ENCODE results near the gene ARMH1. TPM values are rescaled to one million over a fixed set of nuclear protein-coding genes. Genes with fewer than 3 reads are reported as not detected.
"Not testable (repeated sequence)": the region's sequence is repeated elsewhere in the genome, so short reads cannot be mapped to it uniquely, and the experiment has no call there.

ARMH1 gene
- total and polyA plus RNA-seq, 3 donors from 2014 or later = 17.4 to 42.9 (median 29.7) TPM

DNA sequence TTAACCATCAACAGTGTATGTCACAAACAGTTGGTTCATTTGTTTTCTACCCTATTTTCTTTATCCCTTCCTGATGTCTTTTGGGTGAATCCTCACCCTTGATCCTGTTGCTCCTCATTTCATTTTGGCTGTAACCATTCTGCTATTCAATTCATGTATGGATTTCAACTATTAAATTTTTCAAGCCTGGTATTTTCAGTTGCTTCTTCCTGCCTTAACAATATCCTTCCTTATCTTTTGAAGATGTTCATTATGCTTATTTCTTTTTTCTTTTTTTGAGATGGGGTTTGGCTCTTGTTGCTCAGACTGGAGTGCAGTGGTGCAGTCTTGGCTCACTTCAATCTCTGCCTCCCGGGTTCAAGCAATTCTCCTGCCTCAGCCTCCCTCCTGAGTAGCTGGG, 59.3 kb downstream of the ARMH1 start:
- H3K36me3 ChIP-seq (ENCODE audit: low read depth, missing control alignments) = no peaks in the 10 kb centered on the region
- H3K4me3 ChIP-seq = no peak overlapping the region
- WGBS, 2 donors = 55 to 81% methylated on average over 1 of the region's 1 CpG
- H3K9me3 ChIP-seq = no peaks in the 10 kb centered on the region
- no peak overlapping the region for H3K27ac ChIP-seq
- DNase-seq = no peak
- H3K27me3 ChIP-seq = no peaks in the 10 kb centered on the region
- TF ChIP-seq, protein P1, sequence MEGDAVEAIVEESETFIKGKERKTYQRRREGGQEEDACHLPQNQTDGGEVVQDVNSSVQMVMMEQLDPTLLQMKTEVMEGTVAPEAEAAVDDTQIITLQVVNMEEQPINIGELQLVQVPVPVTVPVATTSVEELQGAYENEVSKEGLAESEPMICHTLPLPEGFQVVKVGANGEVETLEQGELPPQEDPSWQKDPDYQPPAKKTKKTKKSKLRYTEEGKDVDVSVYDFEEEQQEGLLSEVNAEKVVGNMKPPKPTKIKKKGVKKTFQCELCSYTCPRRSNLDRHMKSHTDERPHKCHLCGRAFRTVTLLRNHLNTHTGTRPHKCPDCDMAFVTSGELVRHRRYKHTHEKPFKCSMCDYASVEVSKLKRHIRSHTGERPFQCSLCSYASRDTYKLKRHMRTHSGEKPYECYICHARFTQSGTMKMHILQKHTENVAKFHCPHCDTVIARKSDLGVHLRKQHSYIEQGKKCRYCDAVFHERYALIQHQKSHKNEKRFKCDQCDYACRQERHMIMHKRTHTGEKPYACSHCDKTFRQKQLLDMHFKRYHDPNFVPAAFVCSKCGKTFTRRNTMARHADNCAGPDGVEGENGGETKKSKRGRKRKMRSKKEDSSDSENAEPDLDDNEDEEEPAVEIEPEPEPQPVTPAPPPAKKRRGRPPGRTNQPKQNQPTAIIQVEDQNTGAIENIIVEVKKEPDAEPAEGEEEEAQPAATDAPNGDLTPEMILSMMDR (IDR thresholded peaks at IDR 0.05) = no peak
- no peak for TF ChIP-seq POLR2A (IDR thresholded peaks at IDR 0.05)
- intact Hi-C loops (cut with DNase I; ENCODE audit: low total_unique reads) = no loop called here
- H3K4me1 ChIP-seq = peaks cover 12% of the 10 kb centered on the region

DNA sequence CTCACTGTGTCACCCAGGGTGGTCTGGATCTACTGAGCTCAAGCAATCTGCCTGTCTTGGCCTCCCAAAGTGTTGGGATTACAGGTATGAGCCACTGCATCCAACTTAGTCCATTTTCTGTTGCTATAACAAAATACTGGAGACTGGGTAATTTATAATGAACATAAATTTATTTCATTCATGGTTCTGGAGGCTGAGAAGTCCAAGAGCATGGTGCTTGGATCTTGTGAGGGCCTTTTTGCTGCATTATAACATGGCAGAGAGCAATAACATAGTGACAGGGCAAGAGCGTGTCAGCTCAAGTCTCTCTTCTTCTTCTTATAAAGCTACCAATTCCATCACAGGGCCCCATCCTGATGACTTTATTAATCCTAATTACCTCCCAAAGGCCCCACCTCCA, 61.5 kb downstream of the ARMH1 start:
- DNase-seq = no peak
- H3K9me3 ChIP-seq = no peaks in the 10 kb centered on the region
- H3K27me3 ChIP-seq = no peaks in the 10 kb centered on the region
- H3K36me3 ChIP-seq (ENCODE audit: low read depth, missing control alignments) = no peaks in the 10 kb centered on the region
- H3K4me1 ChIP-seq = peaks cover 13% of the 10 kb centered on the region
- no peak overlapping the region for H3K27ac ChIP-seq
- TF ChIP-seq POLR2A (IDR thresholded peaks at IDR 0.05) = no peak
- TF ChIP-seq, protein P1 (IDR thresholded peaks at IDR 0.05) = no peak
- intact Hi-C loops (cut with DNase I; ENCODE audit: low total_unique reads) = no loop called here
- WGBS, 2 donors = 97 to 100% methylated on average over 1 of the region's 1 CpG
- no peak overlapping the region for H3K4me3 ChIP-seq

DNA sequence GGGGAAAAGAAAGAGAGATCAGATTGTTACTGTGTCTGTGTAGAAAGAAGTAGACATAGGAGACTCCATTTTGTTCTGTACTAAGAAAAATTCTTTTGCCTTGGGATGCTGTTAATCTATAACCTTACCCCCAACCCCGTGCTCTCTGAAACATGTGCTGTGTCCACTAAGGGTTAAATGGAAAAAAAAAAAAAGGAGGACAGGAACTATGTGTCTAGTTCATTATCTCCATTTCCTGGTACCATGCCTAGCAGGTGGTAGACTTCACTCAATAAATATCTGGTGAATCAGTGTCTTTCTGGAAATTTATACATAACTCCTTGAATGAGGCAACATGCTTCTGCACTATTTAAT, 64.4 kb downstream of the ARMH1 start:
- intact Hi-C loops (cut with DNase I; ENCODE audit: low total_unique reads) = not testable (repeated sequence)
- WGBS, 2 donors = 40 to 68% methylated on average over 1 of the region's 1 CpG

DNA sequence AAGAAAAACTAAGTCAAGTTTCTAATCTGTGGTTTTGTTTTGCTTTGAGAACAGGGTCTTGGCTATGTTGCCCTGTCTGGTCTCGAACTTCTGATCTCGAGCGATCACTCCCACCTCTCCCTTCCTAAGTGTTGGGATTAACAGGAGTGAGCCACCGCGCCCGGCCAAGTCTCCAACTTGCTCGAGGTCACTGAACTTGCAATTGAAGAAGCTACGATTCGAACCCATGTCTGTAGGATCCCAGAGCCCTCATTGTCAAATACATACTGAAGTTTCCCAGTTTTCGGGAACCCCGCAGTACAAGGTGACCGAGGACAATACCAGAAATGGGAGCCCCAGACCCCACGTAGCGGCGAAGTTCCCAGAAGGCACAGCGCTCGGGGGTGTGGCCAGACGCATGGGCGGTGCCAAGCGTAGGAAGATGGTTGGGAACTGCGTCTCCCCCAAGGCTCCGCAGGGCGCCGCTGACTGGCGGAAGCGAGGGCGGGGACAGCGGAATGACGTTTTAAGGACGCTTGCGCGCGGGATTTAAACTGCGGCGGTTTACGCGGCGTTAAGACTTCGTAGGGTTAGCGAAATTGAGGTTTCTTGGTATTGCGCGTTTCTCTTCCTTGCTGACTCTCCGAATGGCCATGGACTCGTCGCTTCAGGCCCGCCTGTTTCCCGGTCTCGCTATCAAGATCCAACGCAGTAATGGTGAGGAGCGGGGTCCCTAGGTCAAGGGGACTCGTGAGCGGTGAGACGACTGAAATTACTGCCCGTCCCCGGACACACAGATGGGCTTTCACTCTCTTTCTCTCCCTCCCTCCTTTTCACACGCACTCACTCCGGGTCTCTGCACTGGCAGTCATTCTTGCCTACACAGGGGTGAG, 65.0 kb downstream of the ARMH1 start, which contains the start of gene KIF2C:
TSS of gene KIF2C (plus strand) at position 531 of the 872 bp plus-strand sequence. CDS start at position 627, 96 bp downstream.
- WGBS, 2 donors = 0 to 1% methylated on average over 41 to 50 of the region's 57 CpGs
- TF ChIP-seq, protein P1 (IDR thresholded peaks at IDR 0.05) = no peak
- TF ChIP-seq POLR2A (IDR thresholded peaks at IDR 0.05) = no peak
- Histone ChIP-seq H3K4me3 (peak within 1 kb of the TSS; percentile 57 to 71), H3K36me3 (ENCODE audit: low read depth, missing control alignments) (no peaks in the 10 kb centered on the region), H3K27me3 (no peaks in the 10 kb centered on the region), H3K4me1 (peaks cover 8% of the 10 kb centered on the region), H3K9me3 (no peaks in the 10 kb centered on the region), H3K27ac (peak within 1 kb of the TSS; percentile 86 to 94)
- DNase-seq = peak; percentile 97
- intact Hi-C loops (cut with DNase I; ENCODE audit: low total_unique reads) = no loop called here

More for the DNA sequence above, 64.4 kb downstream of the ARMH1 start:
- peak overlapping the region; percentile 86 to 94 for H3K27ac ChIP-seq
- H3K36me3 ChIP-seq (ENCODE audit: low read depth, missing control alignments); DNase-seq; H3K9me3 ChIP-seq; H3K27me3 ChIP-seq; H3K4me1 ChIP-seq: not testable (repeated sequence)
- peak overlapping the region; percentile 57 to 71 for H3K4me3 ChIP-seq

DNA sequence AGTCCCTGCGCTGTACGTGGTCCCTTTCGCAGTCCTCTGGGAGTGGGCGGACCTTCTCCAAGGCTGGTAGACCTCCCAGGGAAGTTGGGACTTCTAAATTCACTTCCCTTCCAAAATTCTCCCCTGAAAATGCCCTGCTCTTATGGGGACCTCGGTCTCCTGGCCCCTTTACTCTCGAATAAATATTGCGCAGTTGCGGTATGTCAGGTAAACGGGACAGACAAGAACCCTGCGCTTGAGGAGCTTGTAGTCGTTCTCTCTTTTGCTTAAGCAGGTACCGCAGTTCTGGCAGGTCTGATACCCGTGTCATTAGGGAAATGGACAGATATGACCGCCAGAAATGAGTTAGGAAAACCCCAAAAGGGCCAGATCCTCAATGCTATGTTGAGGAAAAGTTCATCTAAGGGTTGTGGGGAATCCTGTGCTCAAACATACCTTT, 65.7 kb downstream of the ARMH1 start:
- no peaks in the 10 kb centered on the region for H3K9me3 ChIP-seq
- H3K4me1 ChIP-seq = peaks cover 8% of the 10 kb centered on the region
- peak overlapping the region; percentile 86 to 94 for H3K27ac ChIP-seq
- H3K27me3 ChIP-seq = no peaks in the 10 kb centered on the region
- intact Hi-C loops (cut with DNase I; ENCODE audit: low total_unique reads) = no loop called here
- no peaks in the 10 kb centered on the region for H3K36me3 ChIP-seq (ENCODE audit: low read depth, missing control alignments)
- TF ChIP-seq, protein P1 (IDR thresholded peaks at IDR 0.05) = no peak
- no peak for TF ChIP-seq POLR2A (IDR thresholded peaks at IDR 0.05)
- H3K4me3 ChIP-seq = peak overlapping the region; percentile 57 to 71
- 1% methylated on average over 14 of the region's 14 CpGs for WGBS, 2 donors
- no peak for DNase-seq

Measured in testis (tissue), 3 donors.